GM12878 (cell line): ENCODE measurements around the gene LTB4R. TPM values are rescaled to one million over a fixed set of nuclear protein-coding genes. Genes with fewer than 3 reads are reported as not detected.
A peak's percentile ranks its signal among the peaks of the same experiment; 100 is the strongest.

Source experiments
- ATF7 ChIP-seq: fragments of 450-650 bp; IDR thresholded peaks from 2 replicates; pipeline ENCODE4 v1.6.1; 2016; ENCODE audit warnings: low read depth, mild to moderate bottlenecking
- BRCA1 ChIP-seq: IDR thresholded peaks from 2 replicates; pipeline ENCODE4 v1.6.1; 2011; ENCODE audit warnings: low read depth, low read length, improper control_type of control experiment
- EZH2 ChIP-seq: IDR thresholded peaks from 2 replicates; pipeline ENCODE4 v1.6.1; 2012; ENCODE audit warnings: low read depth, mild to moderate bottlenecking, control low read depth, inconsistent platforms, low read length, borderline replicate concordance; ENCODE audit not compliant: control insufficient read depth
- FOXK2 ChIP-seq: fragments of 450-650 bp; IDR thresholded peaks from 2 replicates; pipeline ENCODE4 v1.6.1; 2017; ENCODE audit warnings: mild to moderate bottlenecking, moderate library complexity
- HSF1 ChIP-seq: fragments of 150-350 bp; IDR thresholded peaks from 2 replicates; pipeline ENCODE4 v1.6.1; 2014; ENCODE audit warnings: mild to moderate bottlenecking, low read depth, low read length
- IKZF2 ChIP-seq, 2 experiments: fragments of 450-650 bp; IDR thresholded peaks; 2 replicates each; pipeline ENCODE4 v1.6.1; 2017; ENCODE audit warnings: mild to moderate bottlenecking in 2 of 2, moderate library complexity in 2 of 2
- IRF4 ChIP-seq: IDR thresholded peaks from 2 replicates; pipeline ENCODE4 v1.6.1; 2011; ENCODE audit warnings: low read depth, low read length
- JUND ChIP-seq: IDR thresholded peaks from 2 replicates; pipeline ENCODE4 v1.6.1; 2012; ENCODE audit warnings: low read depth, mild to moderate bottlenecking, low read length, improper control_type of control experiment, moderate library complexity
- NFYB ChIP-seq: IDR thresholded peaks from 2 replicates; pipeline ENCODE4 v1.6.1; 2011; ENCODE audit warnings: low read depth, mild to moderate bottlenecking, low read length, improper control_type of control experiment, moderate library complexity; ENCODE audit not compliant: insufficient read depth
- NRF1 ChIP-seq: conservative IDR thresholded peaks from 2 replicates; pipeline ENCODE4 v1.6.1; 2011; ENCODE audit warnings: mild to moderate bottlenecking, low read depth, low read length, improper control_type of control experiment
- RELA ChIP-seq: fragments of 450-650 bp; IDR thresholded peaks from 2 replicates; pipeline ENCODE4 v1.8.0; 2014; ENCODE audit warnings: borderline replicate concordance; ENCODE audit not compliant: partially characterized antibody
- REST ChIP-seq: IDR thresholded peaks from 2 replicates; pipeline ENCODE4 v1.6.1; 2012; ENCODE audit warnings: mild to moderate bottlenecking, low read depth, low read length
- RUNX3 ChIP-seq: IDR thresholded peaks from 2 replicates; pipeline ENCODE4 v1.6.1; 2012; ENCODE audit warnings: low read length, inconsistent platforms
- SMC3 ChIP-seq: IDR thresholded peaks from 2 replicates; pipeline ENCODE4 v1.6.1; 2011; ENCODE audit warnings: low read length, improper control_type of control experiment, borderline replicate concordance
- SUPT20H ChIP-seq: IDR thresholded peaks from 2 replicates; pipeline ENCODE4 v1.6.1; 2011; ENCODE audit warnings: low read depth, mild to moderate bottlenecking, low read length, moderate library complexity, borderline replicate concordance; ENCODE audit not compliant: control insufficient read depth
- ZNF24 ChIP-seq: fragments of 450-650 bp; IDR thresholded peaks from 2 replicates; pipeline ENCODE4 v1.6.1; 2017; ENCODE audit warnings: antibody characterized with exemption, mild to moderate bottlenecking
- ZNF687 ChIP-seq: fragments of 450-650 bp; IDR thresholded peaks from 2 replicates; pipeline ENCODE4 v1.6.1; 2017; ENCODE audit warnings: mild to moderate bottlenecking, moderate library complexity
- ZSCAN29 ChIP-seq: fragments of 450-650 bp; IDR thresholded peaks from 2 replicates; pipeline ENCODE4 v1.6.1; 2017; ENCODE audit warnings: mild to moderate bottlenecking, moderate library complexity
- polyA plus RNA-seq, 11 experiments: library from polyadenylated mRNA; depleted of rRNA in 4 of 11; unstranded in 6 of 11; stranded (reverse) in 5 of 11; fragments of >200 nt; fragmentation: Nextera tagmentation in 4 of 11; fragmentation: Illumina TruSeq in 1 of 11; extraction: Ambion mirVana in 4 of 11; extraction: Trizol in 1 of 11; gene quantifications; 1 replicate in 1 of 11; 2 replicates in 10 of 11; pipeline versions ENCODE4 v1.2.1 to v1.2.3, GENCODE V29; 2011 to 2016; ENCODE audit warnings: inconsistent platforms in 2 of 11, missing spikeins in 2 of 11, low read depth in 1 of 11
- total RNA-seq, 4 experiments: library from RNA; depleted of rRNA in 3 of 4; stranded (reverse); fragments of >200 nt in 3 of 4; fragmentation: Illumina TruSeq in 1 of 4; extraction: Trizol in 1 of 4; gene quantifications; 2 replicates each; pipeline versions ENCODE4 v1.2.1 to v1.2.3, GENCODE V29; 2013 to 2021

Gene LTB4R
- total and polyA plus RNA-seq, 10 of the 15 experiments (the other 5 are each of a cell fraction or from before 2014, with no cell fraction given): 1.2 to 14.0 (median 4.0) TPM

- peak; percentile 63; the same call in 1 of the 2 replicates for TF ChIP-seq SMC3
- no peak for TF ChIP-seq ZNF24
- no peak for TF ChIP-seq ZSCAN29
- 0 out of 2 replicates have a peak, but pooled peaks have one; percentile 15 for TF ChIP-seq IRF4
- TF ChIP-seq REST: no peak
- TF ChIP-seq HSF1: no peak
- TF ChIP-seq SUPT20H: no peak
- TF ChIP-seq BRCA1: no peak
- TF ChIP-seq ZNF687: 0 out of 2 replicates have a peak, but pooled peaks have one; percentile 19
- TF ChIP-seq JUND: no peak
- TF ChIP-seq FOXK2: no peak
- TF ChIP-seq ATF7: 0 out of 2 replicates have a peak, but pooled peaks have one; percentile 10
- no peak for TF ChIP-seq NRF1
- TF ChIP-seq IKZF2 (IDR thresholded peaks at IDR 0.05): 0 out of 4 replicates have a peak, but pooled peaks of 1 of the 2 experiments have one; percentile 5
- no peak for TF ChIP-seq RELA
- no peak for TF ChIP-seq NFYB
- TF ChIP-seq EZH2: no peak
- peak; percentile 86 for TF ChIP-seq RUNX3
Observed at GRCh38 chr14:24365600-24366412, 54.5 kb downstream of the LTB4R start (continued).
